Measurements from ENCODE around the gene OR5AS1.

DNA sequence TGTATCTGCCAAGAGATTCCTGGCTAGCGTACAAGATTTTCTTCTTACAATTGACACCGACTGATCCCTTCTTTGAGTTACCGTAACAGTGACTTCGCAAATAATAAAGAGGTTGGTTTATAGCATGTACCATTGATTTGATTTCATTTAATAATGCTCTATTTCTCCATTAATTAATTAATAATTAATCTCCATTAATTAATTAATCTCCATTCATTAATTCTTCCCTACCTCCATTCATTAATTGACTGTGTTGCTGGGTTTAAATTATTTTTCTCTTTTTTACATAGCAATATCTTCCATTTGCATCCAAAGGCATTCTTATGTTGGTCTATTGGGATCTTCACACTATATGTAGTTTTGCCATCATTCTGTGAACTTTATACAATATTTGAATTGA is 21.0 kb downstream of the OR5AS1 start:
- TF ChIP-seq, protein P1, sequence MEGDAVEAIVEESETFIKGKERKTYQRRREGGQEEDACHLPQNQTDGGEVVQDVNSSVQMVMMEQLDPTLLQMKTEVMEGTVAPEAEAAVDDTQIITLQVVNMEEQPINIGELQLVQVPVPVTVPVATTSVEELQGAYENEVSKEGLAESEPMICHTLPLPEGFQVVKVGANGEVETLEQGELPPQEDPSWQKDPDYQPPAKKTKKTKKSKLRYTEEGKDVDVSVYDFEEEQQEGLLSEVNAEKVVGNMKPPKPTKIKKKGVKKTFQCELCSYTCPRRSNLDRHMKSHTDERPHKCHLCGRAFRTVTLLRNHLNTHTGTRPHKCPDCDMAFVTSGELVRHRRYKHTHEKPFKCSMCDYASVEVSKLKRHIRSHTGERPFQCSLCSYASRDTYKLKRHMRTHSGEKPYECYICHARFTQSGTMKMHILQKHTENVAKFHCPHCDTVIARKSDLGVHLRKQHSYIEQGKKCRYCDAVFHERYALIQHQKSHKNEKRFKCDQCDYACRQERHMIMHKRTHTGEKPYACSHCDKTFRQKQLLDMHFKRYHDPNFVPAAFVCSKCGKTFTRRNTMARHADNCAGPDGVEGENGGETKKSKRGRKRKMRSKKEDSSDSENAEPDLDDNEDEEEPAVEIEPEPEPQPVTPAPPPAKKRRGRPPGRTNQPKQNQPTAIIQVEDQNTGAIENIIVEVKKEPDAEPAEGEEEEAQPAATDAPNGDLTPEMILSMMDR (IDR thresholded peaks at IDR 0.05), result no peak
- no peak for TF ChIP-seq POLR2A (IDR thresholded peaks at IDR 0.05)
